ENCODE results near the gene TTC7B.

The TTC7B gene

GRCh38 chr14:90617961-90618360 is 198.3 kb downstream of the TTC7B start:
- DNase-seq (ENCODE audit: low read depth, low spot score): peak; percentile 12

- no peak for DNase-seq (ENCODE audit: low read depth, low spot score)
These were observed 199.3 kb downstream of the TTC7B start for GRCh38 chr14:90616881-90617280.

- no peak for DNase-seq (ENCODE audit: low read depth, low spot score)
These were observed 199.9 kb downstream of the TTC7B start for GRCh38 chr14:90616313-90616712.

GRCh38 chr14:90615517-90616060 is 200.6 kb downstream of the TTC7B start:
- DNase-seq (ENCODE audit: low read depth, low spot score): no peak

- DNase-seq (ENCODE audit: low read depth, low spot score): no peak
These were observed 201.3 kb downstream of the TTC7B start for GRCh38 chr14:90614696-90615516.

GRCh38 chr14:90613997-90614396 is 202.2 kb downstream of the TTC7B start:
- no peak for DNase-seq (ENCODE audit: low read depth, low spot score)

- no peak for DNase-seq (ENCODE audit: low read depth, low spot score)
These were observed 202.8 kb downstream of the TTC7B start for GRCh38 chr14:90613453-90613852.

GRCh38 chr14:90612801-90613200 is 203.4 kb downstream of the TTC7B start:
- no peak for DNase-seq (ENCODE audit: low read depth, low spot score)

GRCh38 chr14:90611936-90612335 is 204.3 kb downstream of the TTC7B start:
- no peak for DNase-seq (ENCODE audit: low read depth, low spot score)

- DNase-seq (ENCODE audit: low read depth, low spot score): no peak
These were observed 204.7 kb downstream of the TTC7B start for GRCh38 chr14:90611501-90611900.

- no peak for DNase-seq (ENCODE audit: low read depth, low spot score)
These were observed 205.7 kb downstream of the TTC7B start for GRCh38 chr14:90610346-90611040.

- no peak for DNase-seq (ENCODE audit: low read depth, low spot score)
These were observed 206.9 kb downstream of the TTC7B start for GRCh38 chr14:90609376-90609775.

- DNase-seq (ENCODE audit: low read depth, low spot score): no peak
These were observed 207.3 kb downstream of the TTC7B start for GRCh38 chr14:90608929-90609341.

- DNase-seq (ENCODE audit: low read depth, low spot score): no peak
These were observed 207.9 kb downstream of the TTC7B start for GRCh38 chr14:90608281-90608680.

- DNase-seq (ENCODE audit: low read depth, low spot score): no peak
These were observed 209.1 kb downstream of the TTC7B start for GRCh38 chr14:90607141-90607540.

- DNase-seq (ENCODE audit: low read depth, low spot score): no peak
These were observed 209.8 kb downstream of the TTC7B start for GRCh38 chr14:90606434-90606833.

GRCh38 chr14:90605430-90605829 is 210.8 kb downstream of the TTC7B start:
- no peak for DNase-seq (ENCODE audit: low read depth, low spot score)

GRCh38 chr14:90604356-90604755 is 211.9 kb downstream of the TTC7B start:
- peak; percentile 50 for DNase-seq (ENCODE audit: low read depth, low spot score)

GRCh38 chr14:90603841-90604240 is 212.4 kb downstream of the TTC7B start:
- no peak for DNase-seq (ENCODE audit: low read depth, low spot score)

GRCh38 chr14:90603336-90603735 is 212.9 kb downstream of the TTC7B start:
- DNase-seq (ENCODE audit: low read depth, low spot score): peak; percentile 56

- DNase-seq (ENCODE audit: low read depth, low spot score): no peak
These were observed 214.0 kb downstream of the TTC7B start for GRCh38 chr14:90602088-90602687.

GRCh38 chr14:90601563-90601962 is 214.7 kb downstream of the TTC7B start:
- DNase-seq (ENCODE audit: low read depth, low spot score): no peak
